LHCN-M2 (cell line): ENCODE measurements around the gene PFN3. TPM values are rescaled to one million over a fixed set of nuclear protein-coding genes. Genes with fewer than 3 reads are reported as not detected.
A peak's percentile ranks its signal among the peaks of the same experiment; 100 is the strongest.

Experiments
- DNase-seq: peaks from one replicate; pipeline ENCODE4 v3.0.0-alpha.2; 2012; ENCODE audit warnings: low read depth
- polyA plus RNA-seq: library from polyadenylated mRNA; unstranded; fragments of >200 nt; gene quantifications from one replicate; pipeline ENCODE4 v1.2.1, GENCODE V29; 2012; ENCODE audit warnings: missing spikeins
- total RNA-seq: library from RNA; depleted of rRNA; stranded (reverse); fragments of >200 nt; gene quantifications from 2 replicates; pipeline ENCODE4 v1.2.3, GENCODE V29; 2014; rRNA removed

The PFN3 gene
- total RNA-seq = not detected in 2 replicates
- polyA plus RNA-seq = not detected

DNA sequence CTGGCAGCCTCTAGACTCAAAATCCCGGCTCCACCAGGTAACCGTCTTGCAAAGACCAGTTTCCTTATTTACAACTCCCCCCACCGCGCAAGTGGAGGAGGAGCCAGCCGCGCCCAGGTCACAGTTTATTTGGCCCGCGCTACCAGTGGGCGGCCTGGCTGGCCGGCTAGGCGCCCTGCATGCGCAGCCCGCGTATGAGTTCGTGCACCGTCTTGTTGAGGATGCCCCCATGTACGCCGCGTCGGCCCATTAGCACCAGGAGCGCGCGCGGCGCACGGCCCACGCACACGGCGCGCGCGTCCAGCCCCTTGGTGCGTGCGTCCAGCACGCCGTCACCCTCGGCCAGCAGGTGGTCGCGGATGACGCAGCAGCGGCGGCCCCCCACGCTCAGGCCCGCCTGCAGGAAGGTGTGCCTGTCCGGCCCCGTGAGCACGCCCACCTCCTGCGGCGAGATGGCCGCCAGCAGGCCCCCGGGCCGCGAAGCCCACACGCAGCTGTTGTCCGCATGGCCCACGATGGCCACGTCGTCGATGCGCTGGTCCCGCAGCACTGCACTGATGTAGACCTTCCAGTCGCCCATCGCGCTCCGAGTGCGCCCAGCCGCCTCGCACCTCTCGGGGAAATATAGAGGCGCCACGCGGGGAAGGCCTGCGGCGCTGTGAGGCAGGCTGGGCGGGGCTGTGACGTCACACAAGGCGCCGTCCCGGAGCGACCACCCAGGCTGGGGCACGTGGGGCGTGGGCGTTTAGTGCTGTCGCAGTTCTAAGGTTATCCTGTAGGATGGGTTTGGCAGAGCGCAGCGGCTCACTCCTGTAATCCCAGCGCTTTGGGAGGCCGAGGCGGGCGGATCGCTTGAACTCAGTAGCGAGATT, at the start of gene PFN3:
PFN3 (minus strand) TSS at position 665 of the 872 bp plus-strand sequence; CDS start at position 580, 85 bp downstream.
- DNase-seq = no peak

DNA sequence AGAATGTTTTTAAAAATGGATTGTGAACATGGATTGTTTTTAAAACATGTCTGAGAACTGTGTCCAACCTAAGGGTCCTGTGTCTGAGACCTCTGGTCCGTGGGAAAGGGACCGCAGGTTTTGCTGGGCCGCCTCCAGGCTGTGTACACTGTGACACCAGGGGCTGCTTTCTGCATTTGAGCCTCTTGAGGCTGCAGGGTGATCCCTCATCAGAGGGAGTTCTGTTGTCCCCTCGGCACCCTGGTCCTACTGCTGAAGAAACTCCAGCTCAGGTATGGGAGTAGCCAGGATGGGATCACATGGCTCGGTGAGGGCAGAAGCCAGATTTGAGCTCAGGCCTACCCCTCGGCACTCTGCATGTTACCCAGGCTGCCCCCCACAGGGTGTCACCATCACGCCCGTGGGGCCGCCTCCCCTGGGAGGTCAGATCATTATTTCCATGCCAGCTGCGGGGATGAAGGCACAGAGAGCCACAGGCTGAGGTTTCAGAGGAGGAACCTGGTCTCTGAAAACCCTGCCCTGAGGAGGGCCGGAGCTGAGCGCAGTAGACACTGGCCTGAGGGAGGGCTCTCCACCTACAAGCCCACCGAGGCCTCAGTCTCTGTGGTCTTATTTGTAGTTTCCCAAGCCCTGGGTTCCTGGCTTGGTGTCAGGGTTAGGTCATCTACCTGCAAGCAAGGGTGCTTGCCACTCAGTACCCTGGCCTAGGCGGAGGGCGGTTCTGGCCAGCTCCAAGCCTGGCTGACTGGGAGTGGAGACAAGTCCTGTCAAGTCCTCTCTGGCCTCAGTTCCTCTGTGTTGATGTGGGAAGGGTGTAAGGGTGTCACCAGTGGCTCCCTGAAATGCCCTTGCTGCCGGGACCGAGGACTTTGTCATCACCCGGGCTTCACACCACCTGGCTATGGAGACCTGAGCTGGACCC, 48.9 kb upstream of the PFN3 start:
- DNase-seq = no peak

- DNase-seq = no peak
These were observed 47.9 kb upstream of the PFN3 start for GRCh38 chr5:177448244-177448950.

GRCh38 chr5:177447611-177448243, 47.3 kb upstream of the PFN3 start:
- DNase-seq = peak; percentile 99

GRCh38 chr5:177447066-177447610, 46.7 kb upstream of the PFN3 start:
- peak; percentile 48 for DNase-seq

GRCh38 chr5:177446200-177447065, 46.0 kb upstream of the PFN3 start, which contains the start of gene PRR7:
PRR7 (plus strand) TSS chr5:177446814; CDS start chr5:177455068, 8,254 bp downstream.
- peak; percentile 63 for DNase-seq

GRCh38 chr5:177445917-177446199, 45.4 kb upstream of the PFN3 start:
- no peak for DNase-seq

GRCh38 chr5:177445052-177445916, 44.8 kb upstream of the PFN3 start:
- DNase-seq = no peak

DNA sequence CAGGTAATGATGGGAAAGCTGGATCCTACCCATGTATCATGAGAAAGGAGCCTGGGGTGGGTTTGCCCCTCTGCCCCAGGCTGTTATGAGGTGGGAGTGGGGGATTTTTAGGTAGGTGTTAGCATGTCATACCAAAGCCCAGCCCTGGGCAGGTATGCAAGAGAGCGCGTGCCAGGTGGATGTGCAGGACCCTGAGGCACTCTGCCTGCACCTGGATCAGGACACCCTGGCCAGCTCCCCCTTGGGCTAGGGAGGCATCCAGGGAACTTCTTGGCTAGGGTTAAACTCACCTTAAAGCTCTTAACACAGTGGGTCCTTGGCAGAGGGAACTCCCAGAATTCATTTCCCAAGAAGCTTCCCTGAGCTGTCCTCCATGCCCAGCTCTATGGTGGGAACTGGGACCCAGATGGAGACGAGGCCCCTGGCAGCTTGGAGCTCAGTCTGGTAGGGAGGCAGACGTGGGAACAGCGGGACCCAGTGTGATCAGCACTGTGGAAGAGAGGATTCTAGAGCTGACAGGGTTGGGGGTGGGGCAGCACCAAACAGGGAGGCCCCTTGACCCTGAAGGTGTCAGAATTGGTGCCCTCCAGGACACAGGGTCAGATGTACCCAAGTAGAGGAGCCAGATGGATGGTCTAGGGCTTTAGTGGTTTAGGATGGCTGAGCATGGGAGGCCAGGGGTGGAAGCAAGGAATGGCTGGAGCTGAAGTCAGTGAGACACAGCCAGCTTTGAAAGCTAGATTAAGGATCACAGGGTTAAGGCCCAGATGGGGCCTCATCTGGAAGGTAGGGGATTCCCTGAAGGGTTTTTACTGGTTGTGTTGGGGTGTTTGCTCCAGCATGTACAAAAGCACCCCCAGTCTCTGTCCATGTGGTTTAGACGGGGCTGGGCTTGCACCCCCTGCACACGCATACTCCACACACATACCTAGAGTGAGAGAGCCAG, 43.9 kb upstream of the PFN3 start:
- no peak for DNase-seq

DNA sequence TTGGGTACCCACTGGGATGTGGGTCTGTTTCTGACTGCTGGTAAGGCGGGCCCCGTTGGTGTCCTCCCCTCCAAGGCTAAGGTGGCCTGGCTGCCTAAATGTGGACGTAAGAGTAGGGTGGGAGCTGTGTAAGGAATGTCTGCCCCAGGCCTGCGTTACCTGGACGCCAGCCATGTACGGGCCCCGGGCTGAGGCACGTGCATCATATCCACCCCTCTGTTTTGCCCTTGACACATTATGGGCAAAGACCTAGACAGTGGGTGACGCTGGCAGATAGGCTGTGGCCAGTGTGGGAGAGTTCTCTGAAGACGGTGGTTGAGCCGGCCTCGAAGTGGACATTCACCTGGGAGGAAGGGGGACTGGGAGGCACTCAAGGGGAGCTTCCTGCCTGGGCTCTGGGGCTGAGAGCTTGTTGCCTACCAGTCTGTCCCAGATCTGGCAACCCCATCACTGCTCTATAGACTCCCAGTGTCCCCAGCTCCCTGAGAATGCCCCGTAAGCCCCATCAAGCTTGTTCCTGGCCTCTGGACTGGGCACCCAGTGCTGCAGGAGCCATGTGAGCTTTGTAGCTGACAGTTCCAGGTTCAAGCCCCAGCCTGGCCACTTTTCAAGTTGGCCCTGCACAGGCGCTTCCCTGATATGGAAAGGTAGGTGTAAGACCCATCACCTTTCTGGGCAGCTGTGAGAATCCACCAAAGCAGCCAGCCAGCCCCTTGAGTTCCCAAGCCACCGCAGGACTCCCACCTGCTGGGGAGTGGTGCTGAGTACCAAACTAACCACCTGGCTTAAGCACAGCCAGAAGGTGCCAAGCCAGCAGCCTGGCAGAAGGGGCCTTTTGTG, 42.9 kb upstream of the PFN3 start:
- DNase-seq = no peak

- DNase-seq = no peak
These were observed 41.8 kb upstream of the PFN3 start for GRCh38 chr5:177442066-177442826.

GRCh38 chr5:177440990-177441780, 40.7 kb upstream of the PFN3 start:
- no peak for DNase-seq

- no peak for DNase-seq
These were observed 39.9 kb upstream of the PFN3 start for GRCh38 chr5:177440211-177440989.

DNA sequence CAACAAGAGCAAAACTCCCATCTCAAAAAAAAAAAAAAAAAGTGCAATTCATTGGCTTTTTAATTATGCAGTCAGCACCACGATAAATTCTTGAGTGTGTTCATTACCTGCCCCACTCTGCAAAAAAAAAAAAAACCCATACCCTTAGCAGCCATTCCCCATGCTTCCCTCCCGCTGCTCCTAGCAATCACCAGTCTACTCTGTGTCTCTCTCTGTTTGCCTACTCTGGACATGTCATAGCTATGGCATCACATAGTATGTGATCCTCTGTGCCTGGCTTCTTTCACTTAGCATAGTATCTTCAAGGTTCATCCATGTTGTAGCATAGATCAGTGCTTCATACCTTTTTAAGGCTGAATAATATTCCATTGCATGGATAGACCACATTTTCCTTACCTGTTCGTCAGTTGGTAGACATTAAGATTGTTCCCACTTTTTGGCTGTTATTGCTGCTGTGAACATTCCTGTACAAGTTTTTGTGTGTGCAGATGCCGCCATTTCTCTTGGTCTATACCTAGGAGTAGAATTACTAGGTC, 39.1 kb upstream of the PFN3 start:
- no peak for DNase-seq
